WERI-Rb-1 (cell line): ENCODE results near the gene CTTN.

Experiments used
- DNase-seq: peaks from one replicate; pipeline ENCODE4 v3.0.0-alpha.2; 2020
- H3K27ac ChIP-seq: fragments of 250-450 bp; sonication (Bioruptor Pico); 2 replicates; pipeline ENCODE4 v1.5.1; 2020; ENCODE audit warnings: mild to moderate bottlenecking, moderate library complexity
- H3K27me3 ChIP-seq: fragments of 250-450 bp; sonication (Bioruptor Pico); 2 replicates; pipeline ENCODE4 v1.5.1; 2021; ENCODE audit warnings: mild to moderate bottlenecking, low read depth, moderate library complexity; ENCODE audit not compliant: insufficient read depth, severe bottlenecking
- H3K36me3 ChIP-seq: fragments of 250-450 bp; sonication (Bioruptor Pico); 2 replicates; pipeline ENCODE4 v1.5.1; 2020; ENCODE audit warnings: mild to moderate bottlenecking, moderate library complexity
- H3K4me3 ChIP-seq: 2 replicates; pipeline ENCODE4 v1.5.1; 2011; ENCODE audit warnings: low read depth, mild to moderate bottlenecking, control low read depth, low read length
- H3K9me3 ChIP-seq: fragments of 250-450 bp; sonication (Bioruptor Pico); 2 replicates; pipeline ENCODE4 v1.5.1; 2021; ENCODE audit warnings: mild to moderate bottlenecking, moderate library complexity; ENCODE audit not compliant: severe bottlenecking
- TF ChIP-seq, protein P1 (sequence below): IDR thresholded peaks from 2 replicates; pipeline ENCODE4 v1.5.1; 2011; ENCODE audit warnings: low read depth, mild to moderate bottlenecking, control low read depth, inconsistent platforms, low read length

Gene CTTN

DNA sequence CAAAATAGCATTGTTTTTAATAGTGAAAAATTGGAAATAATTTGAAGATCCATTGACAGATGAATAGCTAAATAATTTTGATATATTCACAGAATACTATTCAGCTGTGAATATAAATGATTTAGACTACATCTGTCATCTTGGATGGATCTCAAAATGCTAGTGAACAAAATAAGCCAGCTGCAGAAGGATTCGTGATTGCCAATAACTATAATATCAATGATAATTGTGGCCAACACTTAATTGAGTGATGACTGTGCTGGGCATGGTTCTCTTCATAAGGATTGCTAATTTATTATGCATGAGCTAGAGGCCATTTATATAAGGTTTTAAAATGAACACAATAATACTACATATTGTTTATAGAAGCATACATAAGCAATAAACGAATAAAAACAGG lies 60.4 kb downstream of the CTTN start:
- H3K9me3 ChIP-seq = peaks cover 8% of the 10 kb centered on the region
- no peak for DNase-seq
- no peaks in the 10 kb centered on the region for H3K36me3 ChIP-seq
- no peaks in the 10 kb centered on the region for H3K27me3 ChIP-seq
- TF ChIP-seq, protein P1, sequence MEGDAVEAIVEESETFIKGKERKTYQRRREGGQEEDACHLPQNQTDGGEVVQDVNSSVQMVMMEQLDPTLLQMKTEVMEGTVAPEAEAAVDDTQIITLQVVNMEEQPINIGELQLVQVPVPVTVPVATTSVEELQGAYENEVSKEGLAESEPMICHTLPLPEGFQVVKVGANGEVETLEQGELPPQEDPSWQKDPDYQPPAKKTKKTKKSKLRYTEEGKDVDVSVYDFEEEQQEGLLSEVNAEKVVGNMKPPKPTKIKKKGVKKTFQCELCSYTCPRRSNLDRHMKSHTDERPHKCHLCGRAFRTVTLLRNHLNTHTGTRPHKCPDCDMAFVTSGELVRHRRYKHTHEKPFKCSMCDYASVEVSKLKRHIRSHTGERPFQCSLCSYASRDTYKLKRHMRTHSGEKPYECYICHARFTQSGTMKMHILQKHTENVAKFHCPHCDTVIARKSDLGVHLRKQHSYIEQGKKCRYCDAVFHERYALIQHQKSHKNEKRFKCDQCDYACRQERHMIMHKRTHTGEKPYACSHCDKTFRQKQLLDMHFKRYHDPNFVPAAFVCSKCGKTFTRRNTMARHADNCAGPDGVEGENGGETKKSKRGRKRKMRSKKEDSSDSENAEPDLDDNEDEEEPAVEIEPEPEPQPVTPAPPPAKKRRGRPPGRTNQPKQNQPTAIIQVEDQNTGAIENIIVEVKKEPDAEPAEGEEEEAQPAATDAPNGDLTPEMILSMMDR = no peak
- no peak overlapping the region for H3K27ac ChIP-seq
- H3K4me3 ChIP-seq = no peak overlapping the region

DNA sequence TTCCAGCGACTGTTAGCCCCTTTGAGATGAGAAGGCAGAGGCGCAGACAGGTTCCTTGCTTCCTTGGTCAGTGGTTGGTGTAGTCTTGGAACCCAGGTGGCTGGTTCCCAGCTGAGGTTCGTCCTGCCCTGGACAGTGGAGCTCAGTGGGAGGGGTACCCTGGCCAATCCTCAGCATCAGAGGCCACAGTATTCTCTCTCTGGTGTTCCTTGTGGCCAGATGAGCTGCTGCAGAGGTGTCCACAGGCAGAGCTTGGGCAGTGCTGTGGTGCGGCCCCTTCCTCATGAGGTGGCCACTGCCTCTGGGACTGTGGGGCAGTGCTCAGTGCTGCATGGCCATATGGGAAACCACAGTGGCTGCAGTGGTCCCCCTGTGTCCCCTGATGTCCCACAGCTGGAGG lies 61.8 kb downstream of the CTTN start:
- H3K9me3 ChIP-seq = peaks cover 8% of the 10 kb centered on the region
- H3K27me3 ChIP-seq = no peaks in the 10 kb centered on the region
- H3K27ac ChIP-seq = no peak overlapping the region
- no peaks in the 10 kb centered on the region for H3K36me3 ChIP-seq
- no peak for DNase-seq
- TF ChIP-seq, protein P1 = no peak
- H3K4me3 ChIP-seq = no peak overlapping the region

DNA sequence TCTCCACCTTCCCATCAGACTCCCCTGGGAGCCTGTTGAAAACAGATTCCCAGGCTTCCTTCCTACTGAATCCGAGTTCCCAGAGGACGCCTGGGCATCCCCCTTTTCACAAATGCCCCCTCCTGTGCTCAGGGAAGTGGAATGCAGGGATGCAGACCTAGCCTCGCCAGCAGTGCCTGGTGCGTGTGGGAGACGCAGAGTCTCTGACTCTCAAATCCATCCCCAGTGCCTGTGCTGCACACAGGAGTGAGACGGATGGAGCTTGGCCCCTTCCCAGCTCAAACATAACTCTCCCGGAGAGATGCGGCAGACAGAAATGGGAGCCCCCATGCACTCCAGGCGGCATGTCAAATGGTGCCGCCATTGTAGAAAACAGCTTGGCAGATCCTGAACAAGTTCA lies 62.6 kb downstream of the CTTN start:
- no peak for DNase-seq
- Histone ChIP-seq H3K4me3 (no peak overlapping the region), H3K9me3 (peaks cover 8% of the 10 kb centered on the region), H3K27ac (no peak overlapping the region), H3K36me3 (no peaks in the 10 kb centered on the region), H3K27me3 (no peaks in the 10 kb centered on the region)
- TF ChIP-seq, protein P1 = no peak

DNA sequence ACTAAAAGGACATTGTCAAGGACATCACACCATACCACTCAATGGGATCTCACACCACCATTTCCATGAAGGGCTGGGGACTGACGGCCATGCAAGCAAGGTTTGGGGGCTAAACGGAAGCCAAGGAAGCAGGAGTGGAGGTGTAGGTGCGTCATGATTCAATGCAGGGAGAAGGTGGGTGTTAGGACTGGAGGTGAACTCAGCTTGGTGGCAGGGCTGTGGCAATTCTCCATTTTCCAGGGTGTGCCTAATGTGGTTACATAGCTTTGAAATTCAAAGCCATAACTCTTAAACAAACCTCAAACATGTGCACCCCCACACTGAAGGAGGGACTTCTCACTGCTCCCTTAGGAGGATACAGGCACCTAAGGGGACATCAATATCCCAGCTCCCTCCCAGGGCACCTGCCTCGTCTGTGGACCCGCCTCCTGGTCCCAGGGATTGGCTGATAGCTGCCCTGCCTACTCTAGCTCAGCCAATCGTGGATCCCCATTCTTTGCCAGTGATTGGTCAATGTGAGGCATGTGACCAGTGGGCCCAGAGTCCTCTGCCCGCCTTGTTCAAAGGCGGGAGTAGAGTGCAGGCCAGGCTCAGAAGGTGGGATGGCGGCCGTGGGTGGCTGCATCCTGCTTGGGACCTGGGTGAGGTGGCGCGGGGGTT lies 64.6 kb downstream of the CTTN start:
- Histone ChIP-seq H3K4me3 (no peak overlapping the region), H3K27me3 (no peaks in the 10 kb centered on the region), H3K36me3 (no peaks in the 10 kb centered on the region), H3K27ac (no peak overlapping the region), H3K9me3 (peaks cover 8% of the 10 kb centered on the region)
- no peak for DNase-seq
- TF ChIP-seq, protein P1 = no peak

DNA sequence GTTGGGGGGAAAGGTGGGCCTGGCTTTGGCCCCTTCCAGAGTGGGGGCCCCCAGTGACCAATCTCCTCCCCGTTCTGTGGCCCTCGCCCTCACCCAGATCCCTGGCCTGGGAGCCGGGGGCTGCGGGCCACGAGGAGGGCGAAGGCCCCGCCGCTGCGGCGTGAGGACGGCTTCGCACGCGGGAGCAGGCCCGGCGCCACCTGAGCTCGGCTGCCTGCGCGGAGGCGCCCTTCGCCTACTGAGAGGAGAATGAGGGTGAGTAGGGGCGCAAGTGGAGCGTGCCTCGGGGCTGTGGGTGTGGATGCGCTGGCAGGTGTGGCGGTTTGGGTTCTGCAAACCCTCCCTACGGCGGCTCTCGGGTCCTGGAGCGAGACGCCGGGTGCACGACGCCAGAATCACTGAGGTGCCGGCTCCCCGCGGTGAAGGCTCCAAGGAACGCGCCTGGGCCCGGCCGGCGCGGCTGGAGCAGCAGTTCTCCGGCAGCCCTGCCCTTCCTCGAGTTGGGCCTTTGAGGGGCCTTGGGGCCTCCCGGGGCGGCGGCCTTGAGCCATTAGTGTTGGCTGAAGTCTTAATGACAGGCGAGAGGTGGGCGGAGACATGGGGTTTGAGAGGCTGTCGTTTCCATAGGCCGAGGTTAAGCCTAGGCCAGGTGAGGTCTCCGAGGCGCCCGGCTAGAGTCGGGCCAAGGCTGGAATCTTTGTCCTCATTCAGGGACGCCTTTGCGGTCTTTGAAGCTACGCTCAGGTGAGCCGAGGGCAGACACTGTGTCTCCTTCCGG lies 65.3 kb downstream of the CTTN start:
- no peak overlapping the region for H3K27ac ChIP-seq
- H3K36me3 ChIP-seq = no peaks in the 10 kb centered on the region
- TF ChIP-seq, protein P1 = no peak
- H3K9me3 ChIP-seq = peaks cover 8% of the 10 kb centered on the region
- no peak for DNase-seq
- H3K27me3 ChIP-seq = no peaks in the 10 kb centered on the region
- H3K4me3 ChIP-seq = no peak overlapping the region
